Measurements from ENCODE around the gene PPP1R14B.

The PPP1R14B gene

DNA sequence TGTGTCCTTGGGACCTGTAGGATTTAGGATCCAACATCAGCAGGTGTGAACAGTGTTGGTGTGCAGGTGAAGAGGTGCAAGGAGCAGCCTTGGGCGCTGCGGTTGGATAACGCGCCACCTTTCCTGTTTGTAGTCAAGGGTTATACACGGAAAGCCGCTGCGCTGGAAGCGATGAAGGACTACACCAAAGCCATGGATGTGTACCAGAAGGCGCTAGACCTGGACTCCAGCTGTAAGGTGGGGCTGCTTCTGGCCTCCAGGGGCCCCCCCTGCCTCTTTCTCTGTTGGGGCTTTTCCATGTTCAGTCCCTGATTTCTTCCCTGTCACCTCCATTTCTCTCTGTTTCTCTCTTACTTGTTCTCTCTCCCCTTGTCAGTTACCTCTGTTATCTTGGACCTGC is 43.8 kb downstream of the PPP1R14B start:
- no peak for DNase-seq (ENCODE audit: low read depth)

GRCh38 chr11:64201543-64201942 is 45.2 kb downstream of the PPP1R14B start:
- no peak for TF ChIP-seq CTCF (conservative IDR thresholded peaks at IDR 0.05; ENCODE audit: control insufficient read depth, insufficient read depth, low read depth, low read length)
- no peak overlapping the region for H3K4me3 ChIP-seq (ENCODE audit: control insufficient read depth, low read depth, low read length)
- DNase-seq (ENCODE audit: low read depth): no peak

More for the DNA sequence above, 43.8 kb downstream of the PPP1R14B start:
- no peak overlapping the region for H3K4me3 ChIP-seq (ENCODE audit: control insufficient read depth, low read depth, low read length)
- no peak for TF ChIP-seq CTCF (conservative IDR thresholded peaks at IDR 0.05; ENCODE audit: control insufficient read depth, insufficient read depth, low read depth, low read length)

- no peak for DNase-seq (ENCODE audit: low read depth)
- H3K4me3 ChIP-seq (ENCODE audit: control insufficient read depth, low read depth, low read length): no peak overlapping the region
- TF ChIP-seq CTCF (conservative IDR thresholded peaks at IDR 0.05; ENCODE audit: control insufficient read depth, insufficient read depth, low read depth, low read length): no peak
These were observed 48.2 kb downstream of the PPP1R14B start for GRCh38 chr11:64198511-64198910.

DNA sequence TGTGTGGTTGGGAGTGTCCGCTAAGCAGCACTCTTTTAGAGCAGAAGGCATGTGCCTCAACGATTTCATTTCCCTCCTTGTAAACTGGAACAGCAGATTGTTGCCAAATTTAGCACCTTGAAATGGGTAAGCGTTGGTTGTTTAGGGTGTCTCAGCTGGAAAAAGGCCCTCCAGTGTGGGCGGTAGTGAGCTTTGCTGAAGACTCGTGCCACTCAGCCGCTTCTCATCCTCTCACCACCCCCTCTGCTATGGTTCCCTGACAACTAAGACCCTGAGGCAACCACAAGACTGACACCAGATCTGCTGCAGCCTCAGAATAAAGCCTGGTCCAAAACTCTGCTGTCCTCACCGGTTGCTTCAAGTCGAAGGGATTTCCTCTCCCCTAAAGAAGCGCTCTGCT is 50.1 kb downstream of the PPP1R14B start:
- no peak for DNase-seq (ENCODE audit: low read depth)
- TF ChIP-seq CTCF (conservative IDR thresholded peaks at IDR 0.05; ENCODE audit: control insufficient read depth, insufficient read depth, low read depth, low read length): no peak
- H3K4me3 ChIP-seq (ENCODE audit: control insufficient read depth, low read depth, low read length): no peak overlapping the region

Data from fibroblast of mammary gland (primary cell).